Retinal pigment epithelial cell (primary cell): ENCODE results near the gene MVB12B.

Experiments used
- DNase-seq: peaks from one replicate; pipeline ENCODE4 v3.0.0-alpha.2; 2010; ENCODE audit warnings: low read depth
- H3K4me3 ChIP-seq: 2 replicates; pipeline ENCODE4 v1.5.1; 2011; ENCODE audit warnings: mild to moderate bottlenecking, low read length, control low read depth, moderate library complexity
- TF ChIP-seq, protein P1 (sequence below): conservative IDR thresholded peaks from 2 replicates; pipeline ENCODE4 v1.5.1; 2011; ENCODE audit warnings: low read depth, low read length, control low read depth, inconsistent platforms

MVB12B gene

DNA sequence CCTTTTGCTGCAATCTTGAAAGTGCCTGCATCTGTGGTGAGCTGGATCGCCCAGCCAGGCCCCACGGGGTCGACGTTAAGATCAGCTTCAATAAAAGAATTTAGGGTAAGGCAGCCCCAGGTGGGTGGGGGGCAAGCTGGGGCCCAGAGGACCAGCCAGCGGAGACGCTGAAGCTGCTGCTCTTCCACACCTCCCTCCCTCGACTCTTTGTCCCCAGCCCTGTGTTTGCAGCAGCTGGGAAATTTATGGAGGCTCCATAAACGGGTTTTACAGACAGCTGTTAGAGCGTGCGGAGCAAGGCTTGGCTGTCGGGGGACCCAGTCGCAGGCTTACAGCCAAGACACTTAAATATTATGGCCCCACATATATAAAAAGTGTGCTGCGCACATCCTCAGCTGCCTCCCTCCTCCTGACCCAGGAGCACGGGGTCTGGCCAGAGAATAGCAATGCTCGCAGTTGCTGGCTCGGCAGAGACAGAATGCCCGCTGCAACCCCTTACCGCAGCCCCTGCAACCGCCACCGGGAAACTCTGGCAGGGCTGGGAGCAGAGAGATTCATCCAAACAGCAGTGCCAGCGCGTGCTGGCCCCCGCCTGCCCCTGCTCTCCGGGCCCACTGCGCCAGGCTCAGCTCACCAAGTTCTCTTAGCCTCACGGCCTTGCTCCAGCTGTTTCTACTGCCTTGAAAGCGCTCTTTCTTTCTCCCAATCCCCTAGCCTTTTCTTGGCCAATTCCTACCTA is 28.4 kb upstream of the MVB12B start:
- no peak for DNase-seq
- no peak overlapping the region for H3K4me3 ChIP-seq
- TF ChIP-seq, protein P1, sequence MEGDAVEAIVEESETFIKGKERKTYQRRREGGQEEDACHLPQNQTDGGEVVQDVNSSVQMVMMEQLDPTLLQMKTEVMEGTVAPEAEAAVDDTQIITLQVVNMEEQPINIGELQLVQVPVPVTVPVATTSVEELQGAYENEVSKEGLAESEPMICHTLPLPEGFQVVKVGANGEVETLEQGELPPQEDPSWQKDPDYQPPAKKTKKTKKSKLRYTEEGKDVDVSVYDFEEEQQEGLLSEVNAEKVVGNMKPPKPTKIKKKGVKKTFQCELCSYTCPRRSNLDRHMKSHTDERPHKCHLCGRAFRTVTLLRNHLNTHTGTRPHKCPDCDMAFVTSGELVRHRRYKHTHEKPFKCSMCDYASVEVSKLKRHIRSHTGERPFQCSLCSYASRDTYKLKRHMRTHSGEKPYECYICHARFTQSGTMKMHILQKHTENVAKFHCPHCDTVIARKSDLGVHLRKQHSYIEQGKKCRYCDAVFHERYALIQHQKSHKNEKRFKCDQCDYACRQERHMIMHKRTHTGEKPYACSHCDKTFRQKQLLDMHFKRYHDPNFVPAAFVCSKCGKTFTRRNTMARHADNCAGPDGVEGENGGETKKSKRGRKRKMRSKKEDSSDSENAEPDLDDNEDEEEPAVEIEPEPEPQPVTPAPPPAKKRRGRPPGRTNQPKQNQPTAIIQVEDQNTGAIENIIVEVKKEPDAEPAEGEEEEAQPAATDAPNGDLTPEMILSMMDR: no peak

DNA sequence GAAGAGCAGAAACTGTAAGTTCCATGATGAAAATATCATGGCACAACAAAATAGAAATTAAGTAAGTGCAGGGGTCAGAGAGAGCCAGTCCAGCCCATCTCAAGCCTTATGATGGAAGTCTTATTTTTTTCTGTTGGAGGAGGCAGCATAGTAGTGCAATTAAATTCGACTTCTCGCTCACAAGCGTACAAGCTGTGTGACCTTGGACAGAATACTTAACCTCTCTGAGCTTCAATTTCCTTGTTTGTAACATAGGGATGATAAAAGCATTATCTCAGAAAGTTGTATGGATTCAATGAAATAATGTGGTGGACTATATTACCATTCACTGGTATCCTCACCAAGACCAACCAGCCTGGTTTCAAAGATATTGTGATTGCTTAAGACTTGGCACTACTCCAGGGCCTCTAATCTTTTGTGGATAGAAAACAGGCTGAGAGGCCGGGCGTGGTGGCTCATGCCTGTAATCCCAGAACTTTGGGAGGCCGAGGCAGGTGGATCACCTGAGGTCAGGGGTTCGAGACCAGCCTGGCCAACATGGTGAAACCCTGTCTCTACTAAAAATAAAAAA is 26.8 kb upstream of the MVB12B start:
- no peak for DNase-seq
- no peak overlapping the region for H3K4me3 ChIP-seq
- TF ChIP-seq, protein P1: no peak

DNA sequence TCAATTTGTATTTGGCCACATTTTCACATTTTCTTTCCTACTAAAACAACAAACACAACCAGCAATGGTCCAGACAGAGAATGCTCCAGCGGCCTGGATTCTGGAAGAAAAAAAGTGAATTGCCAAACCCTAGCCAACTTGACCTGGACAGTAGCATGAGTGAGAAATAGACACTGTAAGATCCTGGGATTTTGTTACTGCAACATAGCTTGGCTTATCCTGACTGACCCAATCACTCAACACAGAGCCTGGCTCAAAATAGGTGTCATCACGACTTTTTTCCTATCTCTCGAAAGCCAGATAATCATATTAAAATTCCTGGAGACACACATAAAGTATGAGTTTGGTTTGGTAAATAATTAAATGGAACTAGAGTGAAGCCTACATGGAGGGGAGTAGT is 25.4 kb upstream of the MVB12B start:
- no peak for DNase-seq
- H3K4me3 ChIP-seq: no peak overlapping the region
- TF ChIP-seq, protein P1: no peak

DNA sequence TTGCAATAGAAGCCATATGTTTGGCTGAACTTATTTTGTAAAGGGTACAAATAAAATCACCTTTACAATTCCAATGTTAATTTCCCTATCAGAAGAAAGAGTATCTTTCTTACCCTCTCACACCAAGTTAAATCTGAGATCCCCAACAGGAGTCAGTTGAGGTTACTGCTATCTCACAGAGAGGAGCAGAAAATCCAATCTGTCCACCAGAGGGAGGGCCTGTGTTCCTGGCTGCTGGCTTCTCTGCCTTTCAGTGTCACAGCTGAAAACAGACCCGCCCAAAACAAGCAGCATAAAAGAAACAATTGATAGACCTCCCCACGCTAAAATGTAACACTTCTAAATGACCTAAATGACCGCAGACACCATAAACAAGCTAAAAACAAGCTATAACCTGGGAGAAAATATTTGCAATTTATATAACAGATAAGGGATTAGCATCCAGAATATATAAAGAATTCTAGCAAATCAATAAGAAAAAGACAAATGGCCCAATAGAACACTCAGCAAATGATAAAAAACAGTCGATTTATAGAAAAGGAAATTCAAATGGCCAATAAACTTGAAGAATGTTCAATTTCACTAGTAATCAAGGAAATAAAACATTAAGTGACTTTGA is 24.5 kb upstream of the MVB12B start:
- TF ChIP-seq, protein P1: peak; percentile 80
- peak; percentile 11 for DNase-seq
- no peak overlapping the region for H3K4me3 ChIP-seq

DNA sequence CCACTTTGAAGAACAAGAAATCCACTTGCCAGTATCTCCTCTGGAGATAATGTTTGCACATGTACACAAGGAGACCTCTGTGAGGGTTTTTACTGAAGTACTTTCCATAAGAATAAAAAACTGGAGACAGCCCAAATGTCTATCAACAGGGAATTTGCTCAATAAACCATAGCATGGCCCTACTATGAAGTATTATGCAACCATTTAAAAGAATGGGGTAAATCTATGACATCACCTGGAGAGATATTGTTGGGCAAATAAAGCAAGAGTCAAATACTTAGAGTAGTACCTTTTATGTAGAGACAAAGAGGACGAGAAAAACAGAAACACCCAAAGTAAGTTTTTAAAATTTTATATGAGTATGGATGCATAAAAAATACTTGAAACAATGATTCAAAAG is 23.9 kb upstream of the MVB12B start:
- no peak for DNase-seq
- TF ChIP-seq, protein P1: no peak
- no peak overlapping the region for H3K4me3 ChIP-seq

DNA sequence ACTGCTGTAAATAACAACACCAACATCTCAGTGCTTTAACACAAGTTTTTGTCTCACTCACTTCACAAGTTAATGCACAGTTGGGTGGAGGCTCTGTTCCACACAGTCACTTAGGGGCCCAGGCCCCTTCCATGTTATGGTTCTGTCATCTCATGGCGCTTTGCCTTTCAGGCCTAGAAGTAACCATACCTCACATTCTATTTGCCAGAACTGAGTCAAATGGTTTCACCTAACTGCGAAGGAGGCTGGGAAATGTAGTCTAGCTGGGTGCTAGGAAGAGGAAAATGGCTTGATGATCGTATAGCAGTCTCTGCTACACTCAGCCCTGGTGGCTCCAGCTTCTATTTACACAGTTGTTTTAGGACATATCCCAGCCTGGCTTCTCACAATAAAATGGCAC is 23.1 kb upstream of the MVB12B start:
- TF ChIP-seq, protein P1: no peak
- no peak for DNase-seq
- no peak overlapping the region for H3K4me3 ChIP-seq
